Thymus (tissue), 2 donors: ENCODE data around the gene EN2. TPM values are rescaled to one million over a fixed set of nuclear protein-coding genes. Genes with fewer than 3 reads are reported as not detected.

Experiments
- polyA plus RNA-seq: library from polyadenylated mRNA; stranded (reverse); fragments of 200-250 nt; gene quantifications from one replicate; pipeline ENCODE4 v1.2.3, GENCODE V29; 2013
- total RNA-seq: library from RNA; stranded (reverse); fragments of 120-200 nt; gene quantifications from one replicate; pipeline ENCODE4 v1.2.4, GENCODE V29; 2013
- donor health status: healthy.

The EN2 gene
- total and polyA plus RNA-seq, 2 donors = under 0.01 to 0.05 TPM

Other genes starting within 250 kb of the EN2 start
- gene INSIG1, start 160.3 kb upstream of the EN2 start, total RNA-seq = 50.2 TPM
- gene INSIG1, start 160.3 kb upstream of the EN2 start, polyA plus RNA-seq = 37.1 TPM
- gene CNPY1, start 88.4 kb downstream of the EN2 start, total RNA-seq = not detected
- 0.05 TPM for gene CNPY1, start 88.4 kb downstream of the EN2 start, polyA plus RNA-seq
- 58.5 TPM for gene RBM33, start 186.5 kb downstream of the EN2 start, total RNA-seq
- 23.5 TPM for gene RBM33, start 186.5 kb downstream of the EN2 start, polyA plus RNA-seq